HepG2 (cell line): ENCODE measurements around the gene IP6K1.

Experiments used
- CTCF ChIP-seq: sonication (generic); formaldehyde crosslinking; IDR thresholded peaks from 2 replicates; pipeline ENCODE4 v1.5.0; 2020; ENCODE audit warnings: mild to moderate bottlenecking, missing genetic modification reagents, moderate library complexity
- PHF20 ChIP-seq: sonication (generic); formaldehyde crosslinking; IDR thresholded peaks from 2 replicates; pipeline ENCODE4 v1.5.0; 2020; ENCODE audit warnings: mild to moderate bottlenecking, missing genetic modification reagents

DNA sequence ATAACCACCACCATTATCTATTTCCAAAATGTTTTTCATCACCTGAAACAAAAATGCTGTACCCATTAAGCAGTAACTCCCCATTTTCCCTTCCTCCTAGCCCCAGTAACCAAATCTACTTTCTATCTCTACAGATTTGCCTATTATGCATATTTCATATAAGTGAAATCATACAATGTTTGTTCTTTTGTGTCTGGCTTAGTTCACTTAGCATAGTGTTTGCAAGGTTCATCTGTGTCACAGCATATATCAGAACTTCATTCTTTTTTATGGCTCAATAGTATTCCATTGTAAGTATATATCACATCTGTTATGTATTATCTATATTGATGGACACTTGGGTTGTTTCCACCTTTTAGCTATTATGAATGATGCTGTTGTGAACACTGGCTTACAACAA lies 45.9 kb downstream of the IP6K1 start:
- TF ChIP-seq CTCF (CRISPR knock-in tag) = no peak
- no peak for TF ChIP-seq PHF20 (CRISPR knock-in tag)
